HG03045 (cell line): ENCODE measurements around the gene LOXHD1.

Source experiments
- ATAC-seq: cut with Tn5 transposase; IDR thresholded peaks from one replicate; pipeline ENCODE4 v1.9.1; 2021; ENCODE audit warnings: mild to moderate bottlenecking, moderate library complexity; ENCODE audit not compliant: unreplicated experiment

The LOXHD1 gene, protein sequence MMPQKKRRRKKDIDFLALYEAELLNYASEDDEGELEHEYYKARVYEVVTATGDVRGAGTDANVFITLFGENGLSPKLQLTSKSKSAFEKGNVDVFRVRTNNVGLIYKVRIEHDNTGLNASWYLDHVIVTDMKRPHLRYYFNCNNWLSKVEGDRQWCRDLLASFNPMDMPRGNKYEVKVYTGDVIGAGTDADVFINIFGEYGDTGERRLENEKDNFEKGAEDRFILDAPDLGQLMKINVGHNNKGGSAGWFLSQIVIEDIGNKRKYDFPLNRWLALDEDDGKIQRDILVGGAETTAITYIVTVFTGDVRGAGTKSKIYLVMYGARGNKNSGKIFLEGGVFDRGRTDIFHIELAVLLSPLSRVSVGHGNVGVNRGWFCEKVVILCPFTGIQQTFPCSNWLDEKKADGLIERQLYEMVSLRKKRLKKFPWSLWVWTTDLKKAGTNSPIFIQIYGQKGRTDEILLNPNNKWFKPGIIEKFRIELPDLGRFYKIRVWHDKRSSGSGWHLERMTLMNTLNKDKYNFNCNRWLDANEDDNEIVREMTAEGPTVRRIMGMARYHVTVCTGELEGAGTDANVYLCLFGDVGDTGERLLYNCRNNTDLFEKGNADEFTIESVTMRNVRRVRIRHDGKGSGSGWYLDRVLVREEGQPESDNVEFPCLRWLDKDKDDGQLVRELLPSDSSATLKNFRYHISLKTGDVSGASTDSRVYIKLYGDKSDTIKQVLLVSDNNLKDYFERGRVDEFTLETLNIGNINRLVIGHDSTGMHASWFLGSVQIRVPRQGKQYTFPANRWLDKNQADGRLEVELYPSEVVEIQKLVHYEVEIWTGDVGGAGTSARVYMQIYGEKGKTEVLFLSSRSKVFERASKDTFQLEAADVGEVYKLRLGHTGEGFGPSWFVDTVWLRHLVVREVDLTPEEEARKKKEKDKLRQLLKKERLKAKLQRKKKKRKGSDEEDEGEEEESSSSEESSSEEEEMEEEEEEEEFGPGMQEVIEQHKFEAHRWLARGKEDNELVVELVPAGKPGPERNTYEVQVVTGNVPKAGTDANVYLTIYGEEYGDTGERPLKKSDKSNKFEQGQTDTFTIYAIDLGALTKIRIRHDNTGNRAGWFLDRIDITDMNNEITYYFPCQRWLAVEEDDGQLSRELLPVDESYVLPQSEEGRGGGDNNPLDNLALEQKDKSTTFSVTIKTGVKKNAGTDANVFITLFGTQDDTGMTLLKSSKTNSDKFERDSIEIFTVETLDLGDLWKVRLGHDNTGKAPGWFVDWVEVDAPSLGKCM (N-terminal part only)

DNA sequence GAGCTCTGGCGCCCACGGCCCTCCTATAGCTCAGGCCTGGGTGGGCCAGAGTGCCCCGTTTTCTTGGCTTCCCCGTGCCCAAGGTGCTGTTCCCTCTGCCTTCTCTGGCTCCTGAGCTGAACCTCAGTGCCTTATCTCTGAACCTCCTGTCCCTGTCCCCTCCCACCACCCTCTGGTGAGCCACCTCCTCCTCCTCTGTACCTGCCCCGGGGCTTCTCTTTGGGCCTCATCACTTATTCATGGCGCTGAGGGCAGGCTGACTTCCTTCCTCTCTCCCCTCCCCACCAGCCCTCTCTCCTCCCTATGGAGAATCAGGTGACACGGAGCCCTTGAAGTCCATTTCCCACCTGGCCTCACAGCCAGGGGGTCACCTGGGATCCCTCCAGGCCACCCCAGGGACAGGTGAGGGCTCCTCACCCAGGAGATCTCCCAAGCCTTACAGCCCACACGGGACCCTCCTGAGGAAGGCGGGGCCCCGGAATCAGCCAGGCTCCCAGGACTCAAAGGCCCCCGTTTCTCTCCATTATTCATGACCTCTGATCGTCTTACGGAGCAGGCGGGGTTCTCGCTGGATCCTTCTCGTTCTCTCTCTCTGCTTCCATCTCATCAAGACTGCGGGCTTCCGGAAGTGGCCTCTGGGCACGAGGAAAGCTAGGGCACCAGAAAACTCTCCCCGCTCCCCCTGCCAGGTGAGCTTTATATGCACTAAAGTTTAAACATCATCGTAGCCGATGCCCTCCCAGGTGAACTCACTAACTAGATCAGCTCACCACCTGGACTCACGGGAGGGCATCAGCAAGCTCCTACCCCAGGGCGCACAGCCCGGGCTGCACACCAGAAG lies at the start of gene LOXHD1:
LOXHD1 (minus strand) TSS at position 106 of the 841 bp plus-strand sequence. CDS start 187 bp downstream, outside the sequence.
- no peak for ATAC-seq

DNA sequence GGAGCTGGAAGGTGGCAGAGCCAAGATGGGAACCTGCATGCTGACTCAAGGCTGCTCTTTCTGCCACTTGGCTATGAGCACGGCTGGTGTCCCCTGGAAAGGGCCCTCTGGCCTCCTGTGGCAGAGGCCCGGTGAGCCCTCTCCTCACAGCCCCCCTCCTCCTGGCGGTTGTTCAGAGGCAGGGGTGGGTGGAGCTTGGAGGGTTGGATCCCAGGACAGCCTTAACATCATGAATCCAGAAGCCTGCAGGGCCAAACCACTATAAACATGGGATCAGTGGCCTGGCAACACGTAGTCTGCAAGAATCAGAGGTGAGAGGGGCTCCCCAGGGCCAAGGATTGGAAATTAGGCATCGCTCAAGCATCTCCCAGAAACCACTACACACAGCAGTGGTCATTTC lies 48.5 kb upstream of the LOXHD1 start:
- ATAC-seq: no peak

DNA sequence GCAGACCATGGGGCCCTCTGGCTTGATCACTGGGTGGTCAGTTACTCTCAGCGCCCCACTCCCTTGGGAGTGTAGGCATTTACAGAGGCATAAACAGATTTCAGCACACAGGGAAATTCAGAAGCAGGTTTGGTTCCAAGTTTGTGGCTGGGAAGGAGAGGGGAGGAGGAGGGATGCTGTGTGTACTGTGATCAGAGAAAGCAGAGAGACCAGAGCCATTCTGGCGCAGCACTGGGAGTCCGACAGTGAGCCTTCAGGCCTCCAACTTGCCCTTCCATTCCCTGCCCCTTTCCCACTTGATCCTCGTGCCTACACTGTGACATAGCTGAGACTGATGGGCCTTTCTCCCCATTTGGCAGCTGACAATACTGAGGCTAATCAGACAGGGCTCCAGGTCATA lies 47.8 kb upstream of the LOXHD1 start:
- no peak for ATAC-seq

DNA sequence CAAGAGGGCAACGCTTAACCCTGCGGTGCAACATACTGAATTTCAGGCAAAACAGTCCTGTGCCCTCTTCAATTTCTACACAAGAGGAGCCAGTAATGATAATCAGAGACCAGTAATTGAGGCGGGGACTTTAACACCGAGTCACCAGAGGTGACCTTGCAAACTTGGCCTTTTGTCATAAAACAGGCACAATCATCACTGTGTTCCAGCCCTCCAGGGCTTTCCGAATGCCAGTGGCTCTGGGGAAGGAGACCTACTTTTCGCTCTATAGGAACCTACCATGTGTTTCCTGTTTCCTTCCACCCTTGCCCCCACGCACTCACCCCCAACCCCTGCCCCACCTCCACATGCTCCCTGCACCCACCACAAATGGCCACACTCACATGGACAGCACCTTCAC lies 47.2 kb upstream of the LOXHD1 start:
- no peak for ATAC-seq

DNA sequence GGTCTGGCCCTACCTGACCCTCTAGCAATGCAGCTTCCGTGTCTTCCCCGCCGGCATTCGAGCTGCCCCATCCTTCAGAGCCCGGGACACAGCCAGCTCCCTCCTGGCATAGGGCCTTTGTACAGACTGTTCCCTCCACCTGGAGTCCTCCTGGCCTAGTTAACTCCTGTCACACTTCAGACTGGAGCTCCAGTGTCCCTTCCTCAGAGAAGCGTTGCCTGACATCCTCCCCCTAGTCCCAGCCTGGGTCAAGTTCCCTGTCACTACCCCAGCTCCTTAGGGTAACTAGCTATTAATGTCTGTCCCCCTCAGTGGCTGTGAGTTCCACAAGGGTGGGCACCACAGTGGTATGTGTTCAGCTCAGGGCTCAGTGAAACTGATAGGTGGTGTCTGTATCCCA lies 45.5 kb upstream of the LOXHD1 start:
- no peak for ATAC-seq

DNA sequence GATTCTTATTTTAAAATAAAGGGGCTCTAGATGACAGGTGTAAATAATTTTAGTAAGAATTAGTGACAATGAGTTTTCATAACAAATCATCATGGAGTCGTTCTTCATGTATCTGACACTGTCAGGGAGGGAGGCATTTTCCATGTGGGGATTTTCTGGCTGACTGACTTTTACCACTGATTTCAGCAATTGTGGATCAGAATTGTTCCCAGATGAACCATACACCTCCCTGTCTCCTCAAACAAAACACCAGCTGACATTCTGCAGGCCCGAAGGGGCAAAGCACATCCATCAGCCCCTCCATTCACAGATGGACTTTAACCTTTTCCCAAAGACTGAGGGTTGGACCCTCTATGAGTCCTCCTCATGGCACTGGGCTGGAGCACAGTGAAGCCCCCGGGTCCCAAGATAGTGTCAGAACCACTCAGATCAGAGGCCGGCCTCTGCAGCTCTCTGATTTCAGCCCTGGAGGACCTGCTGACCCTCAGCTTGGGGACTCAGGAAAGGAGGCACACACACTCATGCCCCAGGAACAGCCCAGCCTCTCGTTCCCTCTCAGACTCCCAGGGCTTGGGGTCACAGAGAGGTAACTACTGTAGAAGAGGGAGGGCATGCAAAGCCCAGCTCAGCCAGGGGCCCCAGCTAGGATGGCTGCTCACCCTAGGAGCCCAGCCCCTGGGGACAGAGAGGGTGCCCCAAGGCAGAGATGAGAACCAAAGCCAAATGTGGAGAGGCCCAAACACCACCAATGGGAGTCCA lies 43.2 kb upstream of the LOXHD1 start:
- ATAC-seq: no peak

DNA sequence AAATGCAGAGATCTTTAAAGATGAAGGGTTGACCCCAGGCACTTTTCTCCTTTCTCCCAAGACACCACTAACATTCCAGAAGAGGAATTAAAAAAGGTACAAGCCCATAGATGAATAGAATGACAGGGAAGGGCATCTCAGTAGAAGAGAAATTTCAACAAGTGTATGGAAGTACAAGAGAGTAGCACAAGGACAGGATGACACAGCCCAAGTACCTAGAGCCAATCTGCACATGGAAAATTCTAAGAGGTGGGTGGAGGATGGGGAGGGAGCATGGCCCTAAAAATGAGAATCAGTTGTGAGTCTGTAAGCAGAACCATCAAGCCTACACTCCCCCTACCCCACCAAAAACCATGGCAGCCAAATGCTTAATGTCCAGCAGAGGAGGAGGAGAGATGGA lies 39.7 kb upstream of the LOXHD1 start:
- ATAC-seq: no peak

DNA sequence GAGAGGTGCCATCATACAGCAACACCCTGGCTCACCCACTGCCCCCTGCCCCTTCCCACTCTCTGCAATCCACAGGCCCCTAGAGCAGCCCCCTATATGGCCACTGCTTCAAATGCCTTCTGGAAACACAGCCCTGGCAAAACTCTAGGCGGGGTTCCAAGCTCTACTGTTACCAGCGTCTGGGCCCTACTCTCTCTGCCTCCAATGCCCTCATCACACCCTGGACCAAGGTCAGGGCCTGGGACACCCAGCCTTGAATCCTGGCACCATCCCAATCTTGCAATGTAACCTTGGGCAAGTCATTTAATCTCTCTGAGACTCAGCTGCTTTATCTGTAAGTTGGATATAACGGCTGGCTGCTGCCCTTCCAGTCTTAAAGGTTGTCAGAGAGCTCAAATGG lies 39.2 kb upstream of the LOXHD1 start:
- no peak for ATAC-seq

DNA sequence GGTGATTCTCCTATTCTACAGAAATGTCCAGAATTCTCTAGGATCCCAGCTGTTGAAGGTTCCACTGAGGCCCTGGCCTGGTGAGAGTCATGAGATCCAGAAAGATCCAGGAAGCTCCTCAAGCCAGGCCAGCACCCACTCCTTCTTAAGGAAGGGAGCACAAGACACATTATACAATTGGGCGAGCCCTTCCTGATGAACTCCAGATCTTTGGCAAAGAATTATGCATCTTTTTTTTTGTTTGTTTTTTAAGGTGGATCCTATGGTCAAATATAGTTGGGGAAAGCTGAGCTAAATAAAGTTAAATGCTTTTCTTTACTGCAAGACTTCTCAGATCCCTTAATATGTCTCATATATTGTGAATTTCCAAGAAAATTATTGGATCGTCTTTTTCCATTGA lies 37.0 kb upstream of the LOXHD1 start:
- ATAC-seq: no peak

DNA sequence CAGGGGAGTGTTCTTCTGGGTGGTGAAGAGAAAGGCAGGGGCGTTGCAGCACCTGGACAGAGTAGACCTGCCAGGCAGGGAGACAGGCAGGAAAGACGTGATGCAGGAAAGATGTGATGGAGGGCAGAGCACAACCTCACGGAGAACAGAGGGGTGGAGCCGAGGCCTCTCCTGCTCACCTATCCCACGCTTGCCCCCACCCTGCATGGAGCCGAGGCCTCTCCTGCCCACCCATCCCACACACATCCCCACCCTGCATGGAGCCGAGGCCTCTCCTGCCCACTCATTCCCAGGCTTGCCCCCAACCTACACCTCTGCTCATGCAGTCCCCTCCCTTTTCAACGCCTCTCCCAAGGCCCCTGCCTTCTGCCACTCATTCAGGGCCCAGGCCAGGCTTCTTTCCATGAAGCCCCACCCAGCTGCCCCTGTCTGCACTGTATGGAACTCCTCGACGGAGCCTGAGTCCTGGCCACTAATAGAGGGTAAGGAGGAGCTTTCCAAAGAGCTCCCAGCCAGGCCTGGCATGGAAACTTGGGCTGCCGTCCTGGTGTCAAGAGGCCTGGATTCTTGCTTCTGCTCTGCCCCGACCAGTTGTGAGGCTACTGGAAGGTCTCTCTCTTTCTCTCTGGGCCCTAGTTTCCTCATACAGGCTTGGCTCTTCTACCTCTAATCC lies 32.0 kb upstream of the LOXHD1 start:
- no peak for ATAC-seq

DNA sequence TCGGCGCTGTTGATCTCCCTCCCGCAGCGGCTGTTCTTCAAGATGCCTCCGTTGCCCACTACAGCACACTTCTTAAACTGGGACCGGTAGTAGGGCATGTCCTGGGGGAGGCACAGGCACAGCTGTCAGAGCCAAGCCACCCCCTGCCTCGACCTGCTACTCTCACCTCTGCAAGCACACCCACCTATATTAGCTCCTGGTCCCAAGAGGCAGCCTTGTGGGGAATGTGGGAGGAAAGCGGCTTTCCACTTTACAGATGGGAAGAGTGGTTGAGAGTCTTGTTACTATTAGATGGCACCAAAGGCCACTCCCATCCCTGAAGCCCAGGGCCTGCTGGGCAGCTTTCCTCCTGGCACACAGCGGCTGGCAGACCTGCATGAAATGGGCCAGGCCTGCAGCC lies 29.2 kb upstream of the LOXHD1 start:
- ATAC-seq: no peak

DNA sequence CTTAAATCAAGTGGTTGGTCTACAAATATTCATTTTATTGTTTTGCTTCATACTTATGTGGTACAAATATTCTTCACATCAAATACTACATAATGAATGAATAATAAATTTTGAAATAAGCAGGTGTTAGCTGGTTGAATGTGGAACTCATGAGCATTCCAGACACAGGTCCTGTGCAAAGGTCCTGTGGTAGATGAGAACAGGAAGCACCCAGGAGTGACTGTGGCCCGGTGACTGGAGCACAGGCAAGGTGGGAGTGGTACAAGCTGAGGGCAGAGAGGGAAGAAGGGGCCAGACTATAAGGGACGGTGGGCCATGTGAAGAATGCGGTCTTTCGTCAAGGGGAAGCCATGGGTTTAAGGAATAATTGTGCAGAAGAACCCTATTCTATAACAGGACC lies 26.2 kb upstream of the LOXHD1 start:
- no peak for ATAC-seq

DNA sequence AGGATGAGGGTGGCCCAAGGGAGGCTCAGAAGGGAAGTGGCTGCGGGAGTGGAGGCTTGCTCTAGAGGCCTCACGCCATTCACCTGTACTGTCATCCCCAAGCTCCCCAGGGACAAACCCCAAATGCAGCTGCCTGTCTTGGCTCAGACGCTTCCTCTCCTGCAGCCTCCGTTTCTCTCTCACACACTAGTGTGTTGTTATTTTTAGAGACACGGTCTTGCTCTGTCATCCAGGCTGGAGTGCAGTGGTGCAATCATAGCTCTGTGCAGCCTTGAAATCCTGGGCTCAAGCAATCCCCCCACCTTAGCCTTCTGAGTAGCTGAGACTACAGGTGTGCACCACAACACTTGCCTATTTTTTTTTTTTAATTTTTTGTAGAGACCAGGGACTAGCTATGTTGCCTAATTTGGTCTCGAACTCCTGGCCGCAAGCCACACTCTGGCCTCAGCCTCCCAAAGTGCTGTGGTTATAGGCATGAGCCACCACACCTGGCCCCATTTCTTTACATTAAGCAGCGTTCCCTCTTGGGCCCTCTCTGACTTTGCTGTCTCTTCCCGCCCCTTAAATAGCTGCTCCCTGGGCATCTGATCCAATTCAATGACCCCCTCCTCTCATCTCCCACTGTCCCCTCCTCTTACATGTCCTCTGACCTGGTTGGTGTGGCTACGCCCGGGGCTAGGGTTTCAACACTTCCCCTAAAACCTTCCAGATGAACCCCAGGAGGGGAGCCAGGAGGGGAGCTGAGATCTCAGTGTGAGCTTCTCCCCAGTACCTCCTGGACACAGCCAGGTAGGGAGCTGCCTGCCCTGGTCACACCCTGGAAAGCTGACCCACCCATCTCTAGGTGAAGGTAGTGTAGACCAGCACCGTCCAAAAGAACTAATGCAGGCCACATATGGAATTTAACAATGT lies 24.0 kb upstream of the LOXHD1 start:
- ATAC-seq: no peak

DNA sequence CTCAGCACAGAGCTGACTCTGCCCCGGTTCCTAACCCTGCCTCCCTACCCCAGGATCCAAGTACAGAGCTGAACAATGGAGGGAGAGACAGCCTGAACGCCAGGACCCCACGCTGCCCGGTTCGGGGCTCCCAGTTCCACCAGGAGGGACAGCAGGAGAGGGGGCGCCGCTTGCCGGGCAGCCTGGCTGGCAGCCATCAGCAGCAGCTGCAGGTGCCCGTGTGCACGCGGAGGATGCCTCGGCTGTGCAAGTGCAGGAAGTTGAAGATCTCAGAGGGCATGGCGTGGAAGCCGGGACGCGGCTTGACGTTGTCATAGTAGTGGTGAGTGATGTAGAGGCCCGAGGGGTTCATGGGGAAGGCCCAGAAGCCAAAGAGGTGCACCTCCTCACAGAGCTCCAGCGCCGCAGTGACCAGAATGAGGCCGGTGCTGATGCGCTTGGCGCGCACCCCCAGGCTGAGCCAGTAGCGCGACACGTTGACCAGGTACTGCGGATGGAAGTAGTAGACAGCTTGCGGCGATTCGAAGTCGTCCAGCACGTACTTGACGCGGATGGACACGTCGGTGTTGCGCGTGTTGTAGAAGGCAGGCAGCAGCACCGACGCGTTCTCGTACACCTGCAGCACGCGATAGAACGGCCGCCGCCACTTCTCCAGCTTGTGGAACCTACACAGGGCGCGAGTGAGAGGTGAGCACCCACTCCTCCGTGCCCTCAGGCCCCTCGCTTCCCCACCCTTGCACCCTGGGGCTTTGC lies 23.0 kb upstream of the LOXHD1 start:
- no peak for ATAC-seq

DNA sequence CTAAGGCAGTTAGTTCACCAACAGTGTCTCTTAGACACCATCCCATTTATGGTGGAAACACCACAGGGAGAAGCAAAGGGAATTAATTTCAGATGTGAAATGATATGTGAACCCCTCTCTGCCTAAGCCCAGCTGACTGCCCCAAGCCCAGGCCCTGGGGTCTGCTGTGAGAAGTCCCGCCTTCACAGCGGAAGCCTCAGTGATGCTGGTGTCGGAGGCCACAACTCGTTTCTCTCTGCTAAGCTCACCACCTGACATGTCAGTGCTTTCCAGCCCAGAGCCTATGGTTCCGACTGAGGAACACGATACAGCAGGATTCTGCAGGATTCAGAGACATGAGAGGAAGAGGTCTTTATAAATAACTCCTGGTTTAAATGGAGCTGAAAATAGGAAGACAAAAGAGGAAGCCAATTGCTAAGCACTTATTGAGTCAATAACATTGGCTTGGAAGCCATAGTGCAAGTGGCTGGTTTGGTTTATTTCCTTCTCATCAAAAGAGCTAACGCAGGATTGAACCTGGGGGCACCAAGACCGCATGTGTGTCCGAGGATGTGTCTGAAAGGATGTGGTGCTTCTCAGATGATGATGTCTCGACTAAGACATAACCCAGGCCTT lies 21.9 kb upstream of the LOXHD1 start:
- ATAC-seq: no peak

DNA sequence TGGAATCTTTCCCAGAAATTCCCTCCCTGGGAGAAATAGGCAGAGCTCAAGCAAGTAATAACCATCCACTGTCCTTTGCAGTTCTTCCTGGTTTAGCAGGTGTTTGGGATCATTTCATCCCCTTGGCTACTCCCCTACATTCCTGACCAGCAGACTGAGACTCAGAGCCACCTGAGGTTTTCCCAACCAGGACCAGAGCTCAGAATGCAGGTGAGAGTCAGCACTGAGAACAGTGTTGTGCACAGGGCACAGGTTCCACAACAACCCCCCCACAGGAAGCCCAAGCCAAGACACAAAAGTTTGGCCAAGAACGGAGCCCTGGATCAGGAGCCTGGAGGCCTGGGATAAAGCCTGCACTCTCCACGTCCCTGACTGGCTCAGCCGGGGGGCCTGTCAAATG lies 21.0 kb upstream of the LOXHD1 start:
- no peak for ATAC-seq

DNA sequence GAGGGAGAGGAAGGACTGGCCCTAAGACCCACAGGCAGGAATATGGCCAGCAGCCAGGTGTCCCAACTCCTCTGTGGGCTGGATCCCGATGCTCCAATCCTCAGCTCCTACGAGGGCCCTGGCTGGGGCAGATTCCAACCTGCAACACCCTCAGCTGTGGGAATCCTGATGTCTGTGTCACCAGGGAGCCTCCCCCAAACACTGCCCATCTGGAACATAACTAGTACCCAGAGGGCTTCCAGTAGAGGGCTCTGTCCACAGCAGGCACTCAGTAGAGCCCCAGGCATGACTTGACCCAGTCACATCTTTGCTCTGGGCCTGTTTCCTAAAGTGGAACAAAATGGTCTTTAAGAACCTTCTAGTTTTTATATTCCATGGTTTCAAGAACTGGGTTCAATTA lies 20.6 kb upstream of the LOXHD1 start:
- ATAC-seq: no peak
